PC-3 (cell line): ENCODE measurements around the gene POLD4. TPM values are rescaled to one million over a fixed set of nuclear protein-coding genes. Genes with fewer than 3 reads are reported as not detected.

Experiments
- ATAC-seq: fragments of 200-7000 bp; cut with Tn5 transposase; 2 replicates; pipeline ENCODE4 v1.9.1; 2020; ENCODE audit warnings: mild to moderate bottlenecking, moderate library complexity
- BruUV-seq: library from RNA; stranded (reverse); fragments of 400-500 nt; replicated peaks from 2 replicates; lab custom pipeline; 2021; lab: Mats Ljungman, UMichigan
- CTCF ChIA-PET: fragments of 300-600 bp; sonication (Branson Sonifier 250); formaldehyde crosslinking; loops from one replicate; lab custom pipeline; 2022; ENCODE audit warnings: antibody characterized with exemption; lab: Charles Lee
- POLR2A ChIA-PET: fragments of 300-600 bp; sonication (Branson Sonifier 250); formaldehyde crosslinking; loops from one replicate; lab custom pipeline; 2022; ENCODE audit warnings: antibody characterized with exemption; ENCODE audit not compliant: unreplicated experiment; lab: Charles Lee
- DNase-seq: peaks from one replicate; pipeline ENCODE4 v3.0.0-alpha.2; 2015
- H2AFZ ChIP-seq: fragments of 300-600 bp; sonication (generic); 2 replicates; pipeline ENCODE4 v1.6.0; 2016; ENCODE audit warnings: antibody characterized with exemption, low read length
- H3F3A ChIP-seq: fragments of 300-600 bp; sonication (generic); one replicate; pipeline ENCODE4 v1.6.0; 2017; ENCODE audit warnings: antibody characterized with exemption, low read length, control low read depth, mild to moderate bottlenecking; ENCODE audit not compliant: unreplicated experiment
- H3K27ac ChIP-seq: fragments of 300-600 bp; sonication (generic); 2 replicates; pipeline ENCODE4 v1.5.1; 2016; ENCODE audit warnings: mild to moderate bottlenecking, low read length
- H3K27me3 ChIP-seq: fragments of 300-600 bp; sonication (generic); 2 replicates; pipeline ENCODE4 v1.6.1; 2016; ENCODE audit warnings: low read length, mixed read lengths
- H3K36me3 ChIP-seq: fragments of 300-600 bp; sonication (generic); 2 replicates; pipeline ENCODE4 v1.6.1; 2016; ENCODE audit warnings: low read depth, mixed run types, low read length, mixed read lengths
- H3K4me1 ChIP-seq: fragments of 300-600 bp; sonication (generic); 2 replicates; pipeline ENCODE4 v1.5.1; 2016; ENCODE audit warnings: low read length; ENCODE audit not compliant: insufficient read depth
- H3K4me2 ChIP-seq: fragments of 300-600 bp; sonication (generic); 2 replicates; pipeline ENCODE4 v1.6.0; 2016; ENCODE audit warnings: low read length
- H3K4me3 ChIP-seq: fragments of 300-600 bp; sonication (generic); 2 replicates; pipeline ENCODE4 v1.5.1; 2016; ENCODE audit warnings: mild to moderate bottlenecking, low read length, mixed read lengths
- H3K79me2 ChIP-seq: fragments of 300-600 bp; sonication (generic); 2 replicates; pipeline ENCODE4 v1.6.1; 2017; ENCODE audit warnings: low read length, mixed read lengths
- H3K9ac ChIP-seq: fragments of 300-600 bp; sonication (generic); 2 replicates; pipeline ENCODE4 v1.6.0; 2016; ENCODE audit warnings: mild to moderate bottlenecking, low read length
- H3K9me2 ChIP-seq: fragments of 300-600 bp; sonication (generic); replicated peaks from 2 replicates; pipeline ENCODE4 v1.6.1; 2016; ENCODE audit warnings: mixed run types, low read length, mixed read lengths
- H3K9me3 ChIP-seq: fragments of 300-600 bp; sonication (generic); 2 replicates; pipeline ENCODE4 v1.6.1; 2016; ENCODE audit warnings: low read length, mixed read lengths
- H4K20me1 ChIP-seq: fragments of 300-600 bp; sonication (generic); 2 replicates; pipeline ENCODE4 v1.6.1; 2016; ENCODE audit warnings: low read length, mixed read lengths
- EZH2 ChIP-seq: fragments of 300-600 bp; sonication (generic); IDR thresholded peaks from one replicate; pipeline ENCODE4 v1.6.1; 2017; ENCODE audit warnings: antibody characterized with exemption, mild to moderate bottlenecking, low read length; ENCODE audit not compliant: unreplicated experiment
- EZH2phosphoT487 ChIP-seq: fragments of 300-600 bp; sonication (generic); IDR thresholded peaks from 2 replicates; pipeline ENCODE4 v1.6.1; 2018; ENCODE audit warnings: mild to moderate bottlenecking, antibody characterized with exemption, low read length, borderline replicate concordance
- intact Hi-C: fragments of 100-400 bp; cut with micrococcal nuclease; formaldehyde crosslinking; loops from 2 replicates; pipeline ENCODE4 v1.9.0; 2023
- total RNA-seq: library from RNA; depleted of rRNA; stranded (reverse); fragments of >200 nt; gene quantifications from 2 replicates; pipeline ENCODE4 v1.2.3, GENCODE V29; 2014
- TF ChIP-seq, protein P1 (sequence below): fragments of 300-600 bp; sonication (generic); conservative IDR thresholded peaks from 2 replicates; pipeline ENCODE4 v1.5.1; 2017; ENCODE audit warnings: antibody characterized with exemption, low read depth, mild to moderate bottlenecking, low read length

The POLD4 gene
- total RNA-seq, 1 experiment from 2014 or later, result 81.5 TPM

DNA sequence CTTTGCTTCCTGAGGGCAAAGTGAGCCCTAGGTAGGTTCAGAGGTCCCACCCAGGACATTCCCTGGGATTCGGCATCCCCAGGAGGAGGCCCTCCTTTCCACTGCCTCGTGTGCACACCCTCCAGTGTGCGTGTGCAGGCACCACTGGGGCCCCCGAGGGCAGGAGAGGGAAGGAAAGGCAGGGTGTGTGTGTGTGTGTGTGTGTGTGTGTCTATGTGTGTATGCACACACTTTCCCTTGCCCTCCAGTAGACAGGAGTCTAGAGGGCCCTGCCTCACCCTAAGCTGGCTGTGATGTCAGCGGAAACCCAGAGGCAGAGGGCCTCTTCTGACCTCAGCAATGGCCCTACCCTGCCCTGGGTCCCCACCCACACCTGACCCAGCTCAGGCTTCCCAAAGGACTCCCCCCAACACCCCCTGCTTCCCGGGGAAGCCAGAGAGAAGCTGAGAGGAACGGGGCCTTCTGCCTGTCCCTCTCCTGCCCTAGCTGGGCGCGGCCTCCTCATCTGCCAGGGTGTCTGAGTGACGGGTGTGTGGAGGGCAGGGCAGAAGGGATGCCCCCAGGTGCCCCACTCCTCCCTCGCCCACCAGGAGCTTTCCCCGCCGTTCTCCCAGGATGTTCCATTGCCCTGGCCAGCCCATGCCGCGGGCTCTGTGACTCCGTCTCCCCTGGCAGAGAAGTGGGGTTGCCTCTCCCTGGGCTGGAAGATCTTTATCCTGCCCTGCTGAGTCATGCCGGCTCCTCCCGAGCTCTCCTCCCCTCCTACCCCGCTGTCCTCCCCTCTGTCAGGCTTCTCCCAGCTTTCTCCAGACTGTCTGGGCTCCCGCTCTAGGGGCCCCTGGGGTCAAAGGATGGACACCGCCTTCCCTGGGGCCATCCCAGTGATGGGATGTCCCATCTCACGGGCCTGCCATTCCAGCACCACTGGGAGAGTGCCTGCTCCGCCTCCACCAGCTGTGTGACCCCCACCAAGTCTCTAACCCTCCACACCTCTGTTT, 26.0 kb upstream of the POLD4 start:
- H3K4me1 ChIP-seq, result peaks cover 76% of the 10 kb centered on the region
- ChIA-PET CTCF (interaction anchor here (1.0 to 4.7 kb wide), 3 partner anchors 22 to 34 kb away, joined by 10 to 55 read pairs (median 41); no protein-coding TSS in a partner anchor), POLR2A (interaction anchor here (0.6 kb wide), 2 partner anchors 22 to 25 kb away, joined by 4 to 5 read pairs; partner anchors contain the start of gene PPP1CA)
- no peaks in the 10 kb centered on the region for H3K27me3 ChIP-seq
- peak overlapping the region; percentile 53 for H2AFZ ChIP-seq
- H4K20me1 ChIP-seq, result no peaks in the 10 kb centered on the region
- H3K79me2 ChIP-seq, result peaks cover 11% of the 10 kb centered on the region; the same call in 1 of the 2 replicates
- H3K9me2 ChIP-seq, result no peaks in the 10 kb centered on the region
- H3K9me3 ChIP-seq, result no peaks in the 10 kb centered on the region
- intact Hi-C loops, result no loop called here
- peaks cover 5% of the 10 kb centered on the region for H3F3A ChIP-seq
- ATAC-seq, result peak; percentile 53
- peak; percentile 85 for DNase-seq
- TF ChIP-seq EZH2 (no peak), EZH2phosphoT487 (no peak)
- TF ChIP-seq, protein P1, sequence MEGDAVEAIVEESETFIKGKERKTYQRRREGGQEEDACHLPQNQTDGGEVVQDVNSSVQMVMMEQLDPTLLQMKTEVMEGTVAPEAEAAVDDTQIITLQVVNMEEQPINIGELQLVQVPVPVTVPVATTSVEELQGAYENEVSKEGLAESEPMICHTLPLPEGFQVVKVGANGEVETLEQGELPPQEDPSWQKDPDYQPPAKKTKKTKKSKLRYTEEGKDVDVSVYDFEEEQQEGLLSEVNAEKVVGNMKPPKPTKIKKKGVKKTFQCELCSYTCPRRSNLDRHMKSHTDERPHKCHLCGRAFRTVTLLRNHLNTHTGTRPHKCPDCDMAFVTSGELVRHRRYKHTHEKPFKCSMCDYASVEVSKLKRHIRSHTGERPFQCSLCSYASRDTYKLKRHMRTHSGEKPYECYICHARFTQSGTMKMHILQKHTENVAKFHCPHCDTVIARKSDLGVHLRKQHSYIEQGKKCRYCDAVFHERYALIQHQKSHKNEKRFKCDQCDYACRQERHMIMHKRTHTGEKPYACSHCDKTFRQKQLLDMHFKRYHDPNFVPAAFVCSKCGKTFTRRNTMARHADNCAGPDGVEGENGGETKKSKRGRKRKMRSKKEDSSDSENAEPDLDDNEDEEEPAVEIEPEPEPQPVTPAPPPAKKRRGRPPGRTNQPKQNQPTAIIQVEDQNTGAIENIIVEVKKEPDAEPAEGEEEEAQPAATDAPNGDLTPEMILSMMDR, result no peak
- H3K4me2 ChIP-seq, result peak overlapping the region; percentile 72
- TSS peak; percentile 75 for BruUV-seq
- no peak overlapping the region; the same call in 1 of the 2 replicates for H3K4me3 ChIP-seq
- peak overlapping the region; percentile 100 for H3K27ac ChIP-seq
- peak overlapping the region; percentile 69 for H3K9ac ChIP-seq
- H3K36me3 ChIP-seq, result no peaks in the 10 kb centered on the region

DNA sequence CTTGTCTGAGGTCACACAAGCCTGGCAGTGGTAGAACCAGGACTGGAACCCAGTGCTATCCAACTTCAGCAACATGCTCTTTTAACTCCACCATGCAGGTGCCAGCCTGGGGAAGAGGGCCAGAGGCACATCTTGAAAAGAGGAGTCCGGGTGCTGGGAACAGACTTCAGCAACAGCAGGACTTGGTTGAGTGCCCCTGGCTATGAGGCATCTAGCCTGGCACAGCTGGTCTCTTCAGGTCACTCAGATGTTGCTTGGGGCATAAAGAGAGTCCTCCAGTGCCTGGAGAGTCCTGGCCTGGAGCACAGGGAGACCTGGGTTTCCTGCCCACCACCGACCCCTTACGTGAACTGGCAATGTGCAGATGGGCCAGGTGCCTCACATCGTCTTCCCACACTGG, 25.2 kb upstream of the POLD4 start:
- peak overlapping the region; percentile 72 for H3K4me2 ChIP-seq
- TF ChIP-seq, protein P1, result no peak
- TF ChIP-seq EZH2 (no peak), EZH2phosphoT487 (no peak)
- no peaks in the 10 kb centered on the region for H3K36me3 ChIP-seq
- H3K9me3 ChIP-seq, result no peaks in the 10 kb centered on the region
- H4K20me1 ChIP-seq, result no peaks in the 10 kb centered on the region
- ATAC-seq (no peak), DNase-seq (no peak)
- CTCF ChIA-PET, result interaction anchor here (2.2 kb wide), 1 partner anchor 32 kb away, joined by 11 read pairs; no protein-coding TSS in a partner anchor
- peaks cover 12% of the 10 kb centered on the region for H3K79me2 ChIP-seq
- H3K4me3 ChIP-seq, result peak overlapping the region; percentile 11; the same call in 1 of the 2 replicates
- H3K9ac ChIP-seq, result peak overlapping the region; percentile 69
- H3K4me1 ChIP-seq, result peaks cover 77% of the 10 kb centered on the region
- no peaks in the 10 kb centered on the region for H3K27me3 ChIP-seq
- BruUV-seq, result no TSS peak
- no peaks in the 10 kb centered on the region for H3K9me2 ChIP-seq
- H2AFZ ChIP-seq, result no peak overlapping the region
- peaks cover 8% of the 10 kb centered on the region for H3F3A ChIP-seq
- POLR2A ChIA-PET, result no interaction called here
- intact Hi-C loops, result no loop called here
- H3K27ac ChIP-seq, result peak overlapping the region; percentile 100
